ENCODE data around the gene IL17C. TPM values are rescaled to one million over a fixed set of nuclear protein-coding genes. Genes with fewer than 3 reads are reported as not detected.

The IL17C gene
- total RNA-seq, 1 donor from 2014 or later, result not detected

- ATAC-seq (ENCODE audit: poor library complexity) (no peak), DNase-seq (no peak)
- intact Hi-C loops (cut with DNase I), result no loop called here
Observed at GRCh38 chr16:88622866-88623265, 15.5 kb upstream of the IL17C start.

- intact Hi-C loops (cut with DNase I), result no loop called here
- DNase-seq (no peak), ATAC-seq (ENCODE audit: poor library complexity) (no peak)
Observed at GRCh38 chr16:88623858-88624257, 14.5 kb upstream of the IL17C start.

GRCh38 chr16:88624481-88624880, 13.9 kb upstream of the IL17C start:
- no peak for ATAC-seq (ENCODE audit: poor library complexity)
- intact Hi-C loops (cut with DNase I), result no loop called here

GRCh38 chr16:88624977-88625576, 13.3 kb upstream of the IL17C start:
- intact Hi-C loops (cut with DNase I), result no loop called here
- DNase-seq (no peak), ATAC-seq (ENCODE audit: poor library complexity) (no peak)

More at GRCh38 chr16:88624481-88624880, 13.9 kb upstream of the IL17C start:
- DNase-seq, result no peak

- intact Hi-C loops (cut with DNase I), result no loop called here
- DNase-seq, result no peak
- ATAC-seq (ENCODE audit: poor library complexity), result no peak
Observed at GRCh38 chr16:88626646-88627045, 11.7 kb upstream of the IL17C start.

- DNase-seq, result no peak
- ATAC-seq (ENCODE audit: poor library complexity), result peak; percentile 3
- intact Hi-C loops (cut with DNase I), result no loop called here
Observed at GRCh38 chr16:88627531-88628411, 10.6 kb upstream of the IL17C start.

GRCh38 chr16:88628512-88628974, 9.8 kb upstream of the IL17C start:
- intact Hi-C loops (cut with DNase I), result no loop called here
- DNase-seq (peak; percentile 76), ATAC-seq (ENCODE audit: poor library complexity) (peak; percentile 91)

- DNase-seq (no peak), ATAC-seq (ENCODE audit: poor library complexity) (no peak)
- intact Hi-C loops (cut with DNase I), result no loop called here
Observed at GRCh38 chr16:88629835-88630234, 8.5 kb upstream of the IL17C start.

- DNase-seq, result no peak
- no peak for ATAC-seq (ENCODE audit: poor library complexity)
- intact Hi-C loops (cut with DNase I), result no loop called here
Observed at GRCh38 chr16:88630433-88630832, 7.9 kb upstream of the IL17C start.

GRCh38 chr16:88630941-88631340, 7.4 kb upstream of the IL17C start:
- ATAC-seq (ENCODE audit: poor library complexity) (no peak), DNase-seq (no peak)
- intact Hi-C loops (cut with DNase I), result no loop called here

GRCh38 chr16:88631384-88631783, 7.0 kb upstream of the IL17C start:
- ATAC-seq (ENCODE audit: poor library complexity) (no peak), DNase-seq (no peak)
- intact Hi-C loops (cut with DNase I), result no loop called here

GRCh38 chr16:88631920-88632586, 6.3 kb upstream of the IL17C start:
- no peak for ATAC-seq (ENCODE audit: poor library complexity)
- no peak for DNase-seq

GRCh38 chr16:88632587-88632930, 5.8 kb upstream of the IL17C start:
- no peak for ATAC-seq (ENCODE audit: poor library complexity)
- no peak for DNase-seq
- intact Hi-C loops (cut with DNase I), result no loop called here

More at GRCh38 chr16:88631920-88632586, 6.3 kb upstream of the IL17C start:
- intact Hi-C loops (cut with DNase I), result no loop called here

- intact Hi-C loops (cut with DNase I), result no loop called here
- DNase-seq (no peak), ATAC-seq (ENCODE audit: poor library complexity) (peak; percentile 19)
Observed at GRCh38 chr16:88633684-88634140, 4.7 kb upstream of the IL17C start.

- DNase-seq (peak; percentile 66), ATAC-seq (ENCODE audit: poor library complexity) (peak; percentile 42)
- intact Hi-C loops (cut with DNase I), result no loop called here
Observed at GRCh38 chr16:88634141-88634993, 4.0 kb upstream of the IL17C start.

- ATAC-seq (ENCODE audit: poor library complexity), result no peak
- intact Hi-C loops (cut with DNase I), result no loop called here
- DNase-seq, result no peak
Observed at GRCh38 chr16:88634994-88635670, 3.2 kb upstream of the IL17C start.

GRCh38 chr16:88635671-88636319, 2.6 kb upstream of the IL17C start:
- ATAC-seq (ENCODE audit: poor library complexity) (no peak), DNase-seq (no peak)
- intact Hi-C loops (cut with DNase I), result no loop called here

All from Right ventricle myocardium superior (tissue), 1 donor.